Germinal center (tissue), 1 donor: ENCODE results near the gene TBC1D2.
"Not testable (repeated sequence)": the region's sequence is repeated elsewhere in the genome, so short reads cannot be mapped to it uniquely, and the experiment has no call there.

Experiments used
- DNase-seq: peaks from one replicate; pipeline ENCODE4 v3.0.0; 2012; ENCODE audit warnings: mixed read lengths, low spot score

TBC1D2 gene

GRCh38 chr9:98270284-98270683 is 14.8 kb upstream of the TBC1D2 start:
- not testable (repeated sequence) for DNase-seq

- not testable (repeated sequence) for DNase-seq
These were observed 14.2 kb upstream of the TBC1D2 start for GRCh38 chr9:98269652-98270051.

- DNase-seq = not testable (repeated sequence)
These were observed 12.1 kb upstream of the TBC1D2 start for GRCh38 chr9:98267556-98267955.

- no peak for DNase-seq
These were observed 9.1 kb upstream of the TBC1D2 start for GRCh38 chr9:98264516-98264915.

- DNase-seq = peak; percentile 76
These were observed 8.3 kb upstream of the TBC1D2 start for GRCh38 chr9:98263482-98264357.

GRCh38 chr9:98263080-98263479 is 7.6 kb upstream of the TBC1D2 start:
- DNase-seq = no peak

GRCh38 chr9:98262056-98262455 is 6.6 kb upstream of the TBC1D2 start:
- DNase-seq = no peak

- DNase-seq = no peak
These were observed 5.2 kb upstream of the TBC1D2 start for GRCh38 chr9:98260635-98261034.

GRCh38 chr9:98259791-98260190 is 4.3 kb upstream of the TBC1D2 start:
- DNase-seq = no peak

- peak; percentile 54 for DNase-seq
These were observed 1.3 kb upstream of the TBC1D2 start for GRCh38 chr9:98256756-98257155.

- DNase-seq = no peak
These were observed 330 bp downstream of the TBC1D2 start for GRCh38 chr9:98255061-98255577.

- no peak for DNase-seq
These were observed 1.0 kb downstream of the TBC1D2 start for GRCh38 chr9:98254228-98255060.

GRCh38 chr9:98253565-98253964 is 1.9 kb downstream of the TBC1D2 start:
- no peak for DNase-seq

GRCh38 chr9:98251551-98251950 is 3.9 kb downstream of the TBC1D2 start:
- no peak for DNase-seq

- no peak for DNase-seq
These were observed 5.7 kb downstream of the TBC1D2 start for GRCh38 chr9:98249771-98250170.

- DNase-seq = no peak
These were observed 6.5 kb downstream of the TBC1D2 start for GRCh38 chr9:98248737-98249474.

GRCh38 chr9:98247831-98248657 is 7.4 kb downstream of the TBC1D2 start:
- DNase-seq = no peak

GRCh38 chr9:98242426-98242825 is 13.0 kb downstream of the TBC1D2 start:
- no peak for DNase-seq

- no peak for DNase-seq
These were observed 13.8 kb downstream of the TBC1D2 start for GRCh38 chr9:98241357-98242300.

GRCh38 chr9:98240475-98240874 is 15.0 kb downstream of the TBC1D2 start:
- DNase-seq = no peak
